Measurements from ENCODE around the gene PAK5.

PAK5 gene

GRCh38 chr20:9756660-9757059 lies 82.2 kb downstream of the PAK5 start:
- Histone ChIP-seq H3K9me3 (ENCODE audit: severe bottlenecking) (no peaks in the 10 kb centered on the region), H3K4me1 (ENCODE audit: insufficient read depth, poor library complexity, severe bottlenecking) (no peaks in the 10 kb centered on the region), H3K27ac (ENCODE audit: poor library complexity, severe bottlenecking) (no peak overlapping the region), H3K27me3 (ENCODE audit: insufficient read depth, poor library complexity, severe bottlenecking) (peaks cover 8% of the 10 kb centered on the region), H3K36me3 (ENCODE audit: low read depth) (no peaks in the 10 kb centered on the region), H3K4me3 (ENCODE audit: severe bottlenecking) (no peak overlapping the region)
- TF ChIP-seq, protein P1, sequence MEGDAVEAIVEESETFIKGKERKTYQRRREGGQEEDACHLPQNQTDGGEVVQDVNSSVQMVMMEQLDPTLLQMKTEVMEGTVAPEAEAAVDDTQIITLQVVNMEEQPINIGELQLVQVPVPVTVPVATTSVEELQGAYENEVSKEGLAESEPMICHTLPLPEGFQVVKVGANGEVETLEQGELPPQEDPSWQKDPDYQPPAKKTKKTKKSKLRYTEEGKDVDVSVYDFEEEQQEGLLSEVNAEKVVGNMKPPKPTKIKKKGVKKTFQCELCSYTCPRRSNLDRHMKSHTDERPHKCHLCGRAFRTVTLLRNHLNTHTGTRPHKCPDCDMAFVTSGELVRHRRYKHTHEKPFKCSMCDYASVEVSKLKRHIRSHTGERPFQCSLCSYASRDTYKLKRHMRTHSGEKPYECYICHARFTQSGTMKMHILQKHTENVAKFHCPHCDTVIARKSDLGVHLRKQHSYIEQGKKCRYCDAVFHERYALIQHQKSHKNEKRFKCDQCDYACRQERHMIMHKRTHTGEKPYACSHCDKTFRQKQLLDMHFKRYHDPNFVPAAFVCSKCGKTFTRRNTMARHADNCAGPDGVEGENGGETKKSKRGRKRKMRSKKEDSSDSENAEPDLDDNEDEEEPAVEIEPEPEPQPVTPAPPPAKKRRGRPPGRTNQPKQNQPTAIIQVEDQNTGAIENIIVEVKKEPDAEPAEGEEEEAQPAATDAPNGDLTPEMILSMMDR (IDR thresholded peaks at IDR 0.05; ENCODE audit: poor library complexity, severe bottlenecking) = no peak
- DNase-seq (ENCODE audit: low spot score) (no peak), ATAC-seq (ENCODE audit: low read depth) (no peak)

- H3K4me1 ChIP-seq (ENCODE audit: insufficient read depth, poor library complexity, severe bottlenecking) = no peaks in the 10 kb centered on the region
- no peaks in the 10 kb centered on the region for H3K36me3 ChIP-seq (ENCODE audit: low read depth)
- H3K4me3 ChIP-seq (ENCODE audit: severe bottlenecking) = no peak overlapping the region
- peaks cover 8% of the 10 kb centered on the region for H3K27me3 ChIP-seq (ENCODE audit: insufficient read depth, poor library complexity, severe bottlenecking)
- ATAC-seq (ENCODE audit: low read depth) (no peak), DNase-seq (ENCODE audit: low spot score) (no peak)
- H3K9me3 ChIP-seq (ENCODE audit: severe bottlenecking) = no peaks in the 10 kb centered on the region
- H3K27ac ChIP-seq (ENCODE audit: poor library complexity, severe bottlenecking) = no peak overlapping the region
- TF ChIP-seq, protein P1 (IDR thresholded peaks at IDR 0.05; ENCODE audit: poor library complexity, severe bottlenecking) = no peak
These were observed 83.6 kb downstream of the PAK5 start for GRCh38 chr20:9755301-9755700.

- Histone ChIP-seq H3K9me3 (ENCODE audit: severe bottlenecking) (no peaks in the 10 kb centered on the region), H3K27ac (ENCODE audit: poor library complexity, severe bottlenecking) (no peak overlapping the region), H3K36me3 (ENCODE audit: low read depth) (no peaks in the 10 kb centered on the region), H3K4me1 (ENCODE audit: insufficient read depth, poor library complexity, severe bottlenecking) (no peaks in the 10 kb centered on the region), H3K27me3 (ENCODE audit: insufficient read depth, poor library complexity, severe bottlenecking) (peaks cover 4% of the 10 kb centered on the region), H3K4me3 (ENCODE audit: severe bottlenecking) (no peak overlapping the region)
- ATAC-seq (ENCODE audit: low read depth) (no peak), DNase-seq (ENCODE audit: low spot score) (no peak)
- TF ChIP-seq, protein P1 (IDR thresholded peaks at IDR 0.05; ENCODE audit: poor library complexity, severe bottlenecking) = no peak
These were observed 94.3 kb downstream of the PAK5 start for GRCh38 chr20:9744551-9744950.

DNA sequence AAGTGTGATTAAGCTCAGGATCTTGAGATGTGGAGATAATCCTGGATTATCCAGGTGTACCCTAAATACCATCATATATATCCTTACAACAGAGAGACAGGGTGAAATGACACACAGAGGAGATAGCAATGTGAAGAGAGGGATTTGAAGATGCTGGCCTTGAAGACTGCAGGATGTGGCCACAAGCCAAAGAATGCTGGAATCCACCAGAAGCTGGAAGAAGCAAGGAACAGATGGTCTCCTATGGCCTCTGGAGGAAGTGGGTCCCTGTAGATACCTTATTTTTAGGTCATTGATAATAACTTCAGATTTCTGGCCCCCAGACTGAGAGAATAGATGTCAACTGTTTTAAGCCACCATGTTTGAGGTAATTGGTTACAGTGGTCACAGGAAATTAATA lies 95.0 kb downstream of the PAK5 start:
- no peak overlapping the region for H3K27ac ChIP-seq (ENCODE audit: poor library complexity, severe bottlenecking)
- DNase-seq (ENCODE audit: low spot score) = no peak
- no peaks in the 10 kb centered on the region for H3K9me3 ChIP-seq (ENCODE audit: severe bottlenecking)
- no peak overlapping the region for H3K4me3 ChIP-seq (ENCODE audit: severe bottlenecking)
- no peaks in the 10 kb centered on the region for H3K36me3 ChIP-seq (ENCODE audit: low read depth)
- TF ChIP-seq, protein P1 (IDR thresholded peaks at IDR 0.05; ENCODE audit: poor library complexity, severe bottlenecking) = no peak
- H3K27me3 ChIP-seq (ENCODE audit: insufficient read depth, poor library complexity, severe bottlenecking) = peaks cover 4% of the 10 kb centered on the region
- no peak for ATAC-seq (ENCODE audit: low read depth)
- no peaks in the 10 kb centered on the region for H3K4me1 ChIP-seq (ENCODE audit: insufficient read depth, poor library complexity, severe bottlenecking)

- TF ChIP-seq, protein P1 (IDR thresholded peaks at IDR 0.05; ENCODE audit: poor library complexity, severe bottlenecking) = no peak
- ATAC-seq (ENCODE audit: low read depth) = no peak
- H3K9me3 ChIP-seq (ENCODE audit: severe bottlenecking) = no peaks in the 10 kb centered on the region
- H3K36me3 ChIP-seq (ENCODE audit: low read depth) = no peaks in the 10 kb centered on the region
- no peak overlapping the region for H3K27ac ChIP-seq (ENCODE audit: poor library complexity, severe bottlenecking)
- DNase-seq (ENCODE audit: low spot score) = no peak
- H3K4me3 ChIP-seq (ENCODE audit: severe bottlenecking) = no peak overlapping the region
- peaks cover 4% of the 10 kb centered on the region for H3K27me3 ChIP-seq (ENCODE audit: insufficient read depth, poor library complexity, severe bottlenecking)
- no peaks in the 10 kb centered on the region for H3K4me1 ChIP-seq (ENCODE audit: insufficient read depth, poor library complexity, severe bottlenecking)
These were observed 96.1 kb downstream of the PAK5 start for GRCh38 chr20:9742821-9743220.
